ENCODE results near the gene PTGIS. TPM values are rescaled to one million over a fixed set of nuclear protein-coding genes. Genes with fewer than 3 reads are reported as not detected.

The PTGIS gene
- total and polyA plus RNA-seq, 2 donors (not counting 1 experiment from before 2014, with no cell fraction given): not detected

GRCh38 chr20:49572857-49573256 lies 4.9 kb upstream of the PTGIS start:
- H3K27me3 Mint-ChIP-seq: peaks cover 40% of the 10 kb centered on the region

DNA sequence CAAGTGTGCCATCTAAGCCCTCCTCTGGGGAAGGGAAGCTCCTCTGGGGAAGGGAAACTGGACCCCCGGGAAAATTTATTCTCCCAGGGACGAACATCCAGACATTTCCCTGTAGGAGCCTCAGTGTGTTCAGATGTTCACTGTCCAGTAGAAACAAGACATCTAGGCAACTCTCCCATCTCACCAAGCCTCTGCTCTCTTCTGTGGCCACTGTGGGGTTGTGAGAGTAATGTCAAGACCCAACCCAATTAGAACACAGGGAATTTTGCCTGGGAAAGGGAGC lies 3.6 kb upstream of the PTGIS start:
- CTCF ChIA-PET: interaction anchor here (1.1 kb wide), 1 partner anchor 56 kb away, joined by 4 read pairs; no protein-coding TSS in a partner anchor
- H3K27me3 ChIP-seq (replicated peaks in 1 of 4; ENCODE audit: control extremely low read depth in 1 of 4, control insufficient read depth in 3 of 4, insufficient read depth in 4 of 4, low read length in 3 of 4): peaks cover 0 to 43% (median 24%) of the 10 kb centered on the region in 4 experiments
- Mint-ChIP-seq H3K4me3 (no peak overlapping the region), H3K4me1 (peaks cover 2% of the 10 kb centered on the region), H3K27me3 (peaks cover 41% of the 10 kb centered on the region), H3K27ac (no peak overlapping the region), H3K9me3 (ENCODE audit: insufficient read depth) (no peaks in the 10 kb centered on the region)
- POLR2A ChIA-PET: no interaction called here
- H3K27ac ChIP-seq (ENCODE audit: low read length in 2 of 2): no peak overlapping the region
- H3K4me3 ChIP-seq (ENCODE audit: control extremely low read depth in 1 of 5, extremely low read depth in 1 of 5, insufficient read depth in 1 of 5, low read depth in 2 of 5, low read length in 4 of 5): no peak overlapping the region
- TF ChIP-seq CTCF (IDR thresholded peaks at IDR 0.05): no peak
- TF ChIP-seq EZH2 (IDR thresholded peaks at IDR 0.05; ENCODE audit: borderline replicate concordance, insufficient read depth, low read depth, low read length, poor library complexity, severe bottlenecking): no peak
- H2AFZ ChIP-seq (ENCODE audit: insufficient read depth, low read depth, low read length, poor library complexity, severe bottlenecking): no peak overlapping the region
- H3K9ac ChIP-seq (ENCODE audit: low read length): no peak overlapping the region
- H4K20me1 ChIP-seq (ENCODE audit: control insufficient read depth, insufficient read depth, low read length, poor library complexity, severe bottlenecking): no peaks in the 10 kb centered on the region
- DNase-seq (no peak), ATAC-seq (ENCODE audit: low read depth) (no peak)
- no CpG with 5 or more reads among the region's 2 CpGs for WGBS (ENCODE audit: insufficient coverage)
- H3K79me2 ChIP-seq (ENCODE audit: control insufficient read depth, insufficient read depth, low read length): no peaks in the 10 kb centered on the region
- intact Hi-C loops (cut with micrococcal nuclease): no loop called here
- H3K9me3 ChIP-seq (ENCODE audit: control extremely low read depth in 1 of 3, control insufficient read depth in 2 of 3, insufficient read depth in 1 of 3, low read length in 2 of 3): peaks cover 0 to 6% (median 0%) of the 10 kb centered on the region in 3 donors
- peaks cover 4 to 6% of the 10 kb centered on the region in 2 donors for H3K4me1 ChIP-seq (ENCODE audit: control insufficient read depth in 2 of 2, insufficient read depth in 2 of 2, low read length in 2 of 2)
- H3K36me3 ChIP-seq (replicated peaks in 1 of 2; ENCODE audit: control extremely low read depth in 1 of 2, control insufficient read depth in 1 of 2, extremely low read depth in 1 of 2, insufficient read depth in 2 of 2, low read length in 1 of 2): no peaks in the 10 kb centered on the region
- H3K4me2 ChIP-seq (replicated peaks; ENCODE audit: low read depth, low read length, poor library complexity, severe bottlenecking): no peak overlapping the region

More at GRCh38 chr20:49572857-49573256, 4.9 kb upstream of the PTGIS start:
- H3K4me1 ChIP-seq (ENCODE audit: control insufficient read depth in 2 of 2, insufficient read depth in 2 of 2, low read length in 2 of 2): no peaks in the 10 kb centered on the region
- H3K9me3 Mint-ChIP-seq (ENCODE audit: insufficient read depth): no peaks in the 10 kb centered on the region
- no peaks in the 10 kb centered on the region for H4K20me1 ChIP-seq (ENCODE audit: control insufficient read depth, insufficient read depth, low read length, poor library complexity, severe bottlenecking)
- no peak overlapping the region for H3K9ac ChIP-seq (ENCODE audit: low read length)
- no peak overlapping the region for H3K27ac ChIP-seq (ENCODE audit: low read length in 2 of 2)
- no peak overlapping the region for H3K4me3 ChIP-seq (ENCODE audit: control extremely low read depth in 1 of 5, extremely low read depth in 1 of 5, insufficient read depth in 1 of 5, low read depth in 2 of 5, low read length in 4 of 5)
- H3K9me3 ChIP-seq (ENCODE audit: control extremely low read depth in 1 of 3, control insufficient read depth in 2 of 3, insufficient read depth in 1 of 3, low read length in 2 of 3): no peaks in the 10 kb centered on the region
- H3K27ac Mint-ChIP-seq: no peak overlapping the region
- WGBS (ENCODE audit: insufficient coverage): 22% methylated on average over 4 of the region's 6 CpGs
- peaks cover 2% of the 10 kb centered on the region for H3K4me1 Mint-ChIP-seq
- no peak overlapping the region for H3K4me3 Mint-ChIP-seq
- ChIA-PET CTCF (no interaction called here), POLR2A (no interaction called here)
- H2AFZ ChIP-seq (ENCODE audit: insufficient read depth, low read depth, low read length, poor library complexity, severe bottlenecking): no peak overlapping the region
- peaks cover 0 to 30% (median 15%) of the 10 kb centered on the region in 4 experiments for H3K27me3 ChIP-seq (replicated peaks in 1 of 4; ENCODE audit: control extremely low read depth in 1 of 4, control insufficient read depth in 3 of 4, insufficient read depth in 4 of 4, low read length in 3 of 4)
- H3K36me3 ChIP-seq (replicated peaks in 1 of 2; ENCODE audit: control extremely low read depth in 1 of 2, control insufficient read depth in 1 of 2, extremely low read depth in 1 of 2, insufficient read depth in 2 of 2, low read length in 1 of 2): no peaks in the 10 kb centered on the region
- no peak overlapping the region for H3K4me2 ChIP-seq (replicated peaks; ENCODE audit: low read depth, low read length, poor library complexity, severe bottlenecking)
- H3K79me2 ChIP-seq (ENCODE audit: control insufficient read depth, insufficient read depth, low read length): no peaks in the 10 kb centered on the region
- intact Hi-C loops (cut with micrococcal nuclease): no loop called here
- no peak for TF ChIP-seq EZH2 (IDR thresholded peaks at IDR 0.05; ENCODE audit: borderline replicate concordance, insufficient read depth, low read depth, low read length, poor library complexity, severe bottlenecking)
- no peak for TF ChIP-seq CTCF (IDR thresholded peaks at IDR 0.05)
- DNase-seq (no peak), ATAC-seq (ENCODE audit: low read depth) (no peak)
